ENCODE results near the gene MAN1A1.
"Not testable (repeated sequence)": the region's sequence is repeated elsewhere in the genome, so short reads cannot be mapped to it uniquely, and the experiment has no call there.

The MAN1A1 gene

GRCh38 chr6:119377043-119377442 is 27.5 kb upstream of the MAN1A1 start:
- not testable (repeated sequence) for H3K4me1 ChIP-seq (ENCODE audit: control insufficient read depth, insufficient read depth, low read length)
- TF ChIP-seq ZNF146 (tag by site-specific recombination; IDR thresholded peaks at IDR 0.05), result peak; percentile 52; the same call in 1 of the 2 replicates
- CTCF ChIA-PET, result interaction anchor here (0.6 to 1.2 kb wide), 2 partner anchors 228 to 470 kb away, joined by 3 read pairs; no protein-coding TSS in a partner anchor

DNA sequence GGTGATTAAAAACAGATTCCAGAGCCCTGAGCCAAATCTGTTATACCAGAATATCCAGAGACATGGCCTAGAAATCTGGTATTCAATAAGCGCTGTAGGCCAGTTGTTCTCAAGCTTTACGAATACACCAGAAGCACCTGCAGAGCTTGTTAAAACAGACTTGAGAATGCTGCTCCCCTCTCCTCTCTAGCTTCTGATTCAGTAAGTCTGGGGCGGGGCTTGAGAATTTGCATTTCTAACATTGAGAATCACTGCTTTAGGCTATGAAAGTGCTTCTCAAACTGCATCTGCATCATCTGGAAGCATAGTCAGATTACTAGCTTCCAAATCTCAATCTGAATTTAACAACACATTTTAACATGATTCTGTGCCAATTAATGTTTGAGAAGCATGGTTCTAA is 20.5 kb upstream of the MAN1A1 start:
- H3K9me3 ChIP-seq (ENCODE audit: control insufficient read depth, insufficient read depth, low read depth, low read length), result no peaks in the 10 kb centered on the region
- ChIA-PET POLR2A (no interaction called here), CTCF (no interaction called here)
- H3K27ac ChIP-seq (ENCODE audit: extremely low read depth, low read depth, low read length), result no peak overlapping the region
- no peaks in the 10 kb centered on the region for H3K4me1 ChIP-seq (ENCODE audit: control insufficient read depth, insufficient read depth, low read length)
- no peaks in the 10 kb centered on the region for H3K36me3 ChIP-seq (ENCODE audit: control insufficient read depth in 2 of 2, insufficient read depth in 1 of 2, low read length in 2 of 2)
- no peak overlapping the region for H3K4me3 ChIP-seq (ENCODE audit: low read depth, low read length)
- TF ChIP-seq GLIS2 (tag by site-specific recombination; IDR thresholded peaks at IDR 0.05), result no peak
- no peak for TF ChIP-seq ZNF521 (tag by site-specific recombination; IDR thresholded peaks at IDR 0.05)

More at GRCh38 chr6:119377043-119377442, 27.5 kb upstream of the MAN1A1 start:
- H3K9me3 ChIP-seq (ENCODE audit: control insufficient read depth, insufficient read depth, low read depth, low read length); H3K27ac ChIP-seq (ENCODE audit: extremely low read depth, low read depth, low read length); H3K4me3 ChIP-seq (ENCODE audit: low read depth, low read length); POLR2A ChIA-PET; H3K36me3 ChIP-seq (ENCODE audit: control insufficient read depth in 2 of 2, insufficient read depth in 1 of 2, low read length in 2 of 2): not testable (repeated sequence)

DNA sequence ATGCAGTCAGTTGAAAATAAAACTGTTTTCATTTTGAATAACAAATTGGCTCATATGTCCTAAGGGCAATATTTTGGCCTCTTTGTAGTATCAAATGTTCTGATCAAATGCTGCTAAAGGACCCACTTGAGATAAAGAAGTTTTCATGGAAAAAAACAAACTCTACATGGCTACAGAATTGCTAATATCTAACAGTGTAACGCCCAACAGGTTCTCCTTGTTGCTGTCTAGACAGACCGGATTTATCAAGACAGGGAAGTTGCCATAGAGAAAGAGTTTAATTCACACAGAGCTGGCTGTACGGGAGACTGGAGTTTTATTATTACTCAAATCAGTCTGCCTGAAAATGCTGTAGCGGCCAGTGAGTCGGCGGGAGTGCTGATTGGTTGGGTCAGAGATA is 19.4 kb upstream of the MAN1A1 start:
- H3K9me3 ChIP-seq (ENCODE audit: control insufficient read depth, insufficient read depth, low read depth, low read length), result no peaks in the 10 kb centered on the region
- CTCF ChIA-PET, result no interaction called here
- TF ChIP-seq ZNF155 (tag by site-specific recombination; IDR thresholded peaks at IDR 0.05) (no peak), PRDM2 (tag by site-specific recombination; IDR thresholded peaks at IDR 0.05; ENCODE audit: borderline replicate concordance) (no peak), ZNF510 (tag by site-specific recombination; IDR thresholded peaks at IDR 0.05; ENCODE audit: insufficient replicate concordance) (no peak)
- TF ChIP-seq, protein P1, sequence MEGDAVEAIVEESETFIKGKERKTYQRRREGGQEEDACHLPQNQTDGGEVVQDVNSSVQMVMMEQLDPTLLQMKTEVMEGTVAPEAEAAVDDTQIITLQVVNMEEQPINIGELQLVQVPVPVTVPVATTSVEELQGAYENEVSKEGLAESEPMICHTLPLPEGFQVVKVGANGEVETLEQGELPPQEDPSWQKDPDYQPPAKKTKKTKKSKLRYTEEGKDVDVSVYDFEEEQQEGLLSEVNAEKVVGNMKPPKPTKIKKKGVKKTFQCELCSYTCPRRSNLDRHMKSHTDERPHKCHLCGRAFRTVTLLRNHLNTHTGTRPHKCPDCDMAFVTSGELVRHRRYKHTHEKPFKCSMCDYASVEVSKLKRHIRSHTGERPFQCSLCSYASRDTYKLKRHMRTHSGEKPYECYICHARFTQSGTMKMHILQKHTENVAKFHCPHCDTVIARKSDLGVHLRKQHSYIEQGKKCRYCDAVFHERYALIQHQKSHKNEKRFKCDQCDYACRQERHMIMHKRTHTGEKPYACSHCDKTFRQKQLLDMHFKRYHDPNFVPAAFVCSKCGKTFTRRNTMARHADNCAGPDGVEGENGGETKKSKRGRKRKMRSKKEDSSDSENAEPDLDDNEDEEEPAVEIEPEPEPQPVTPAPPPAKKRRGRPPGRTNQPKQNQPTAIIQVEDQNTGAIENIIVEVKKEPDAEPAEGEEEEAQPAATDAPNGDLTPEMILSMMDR (tag by site-specific recombination; IDR thresholded peaks at IDR 0.05), result no peak
- POLR2A ChIA-PET, result no interaction called here
- H3K27ac ChIP-seq (ENCODE audit: extremely low read depth, low read depth, low read length), result no peak overlapping the region
- H3K4me1 ChIP-seq (ENCODE audit: control insufficient read depth, insufficient read depth, low read length), result no peaks in the 10 kb centered on the region
- H3K4me3 ChIP-seq (ENCODE audit: low read depth, low read length), result no peak overlapping the region
- no peaks in the 10 kb centered on the region for H3K36me3 ChIP-seq (ENCODE audit: control insufficient read depth in 2 of 2, insufficient read depth in 1 of 2, low read length in 2 of 2)

DNA sequence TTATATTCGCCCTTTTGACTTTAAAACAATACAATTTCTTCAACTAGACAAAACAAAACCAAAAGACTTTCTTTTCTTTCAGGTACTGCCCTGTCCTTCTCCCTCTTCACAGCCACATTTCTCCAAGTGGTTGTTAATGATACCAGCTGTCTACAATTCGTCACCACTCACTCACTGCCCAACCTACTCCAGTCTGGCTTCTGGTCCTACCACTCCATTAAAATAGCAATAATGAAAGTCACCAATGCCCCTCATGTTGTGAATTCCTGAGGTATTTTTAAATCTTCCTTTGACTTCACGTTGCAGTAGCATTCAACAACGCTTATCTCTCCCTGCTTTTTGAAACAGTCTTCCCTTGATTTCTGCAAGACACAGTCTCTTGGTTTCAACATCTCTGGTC is 11.6 kb upstream of the MAN1A1 start:
- ChIA-PET POLR2A (no interaction called here), CTCF (interaction anchor here (0.5 to 0.6 kb wide), 2 partner anchors 228 to 229 kb away, joined by 3 to 4 read pairs; no protein-coding TSS in a partner anchor)
- Histone ChIP-seq H3K4me3 (ENCODE audit: low read depth, low read length) (no peak overlapping the region), H3K4me1 (ENCODE audit: control insufficient read depth, insufficient read depth, low read length) (no peaks in the 10 kb centered on the region), H3K36me3 (ENCODE audit: control insufficient read depth in 2 of 2, insufficient read depth in 1 of 2, low read length in 2 of 2) (no peaks in the 10 kb centered on the region), H3K27ac (ENCODE audit: extremely low read depth, low read depth, low read length) (no peak overlapping the region), H3K9me3 (ENCODE audit: control insufficient read depth, insufficient read depth, low read depth, low read length) (no peaks in the 10 kb centered on the region)
- TF ChIP-seq, protein P2, sequence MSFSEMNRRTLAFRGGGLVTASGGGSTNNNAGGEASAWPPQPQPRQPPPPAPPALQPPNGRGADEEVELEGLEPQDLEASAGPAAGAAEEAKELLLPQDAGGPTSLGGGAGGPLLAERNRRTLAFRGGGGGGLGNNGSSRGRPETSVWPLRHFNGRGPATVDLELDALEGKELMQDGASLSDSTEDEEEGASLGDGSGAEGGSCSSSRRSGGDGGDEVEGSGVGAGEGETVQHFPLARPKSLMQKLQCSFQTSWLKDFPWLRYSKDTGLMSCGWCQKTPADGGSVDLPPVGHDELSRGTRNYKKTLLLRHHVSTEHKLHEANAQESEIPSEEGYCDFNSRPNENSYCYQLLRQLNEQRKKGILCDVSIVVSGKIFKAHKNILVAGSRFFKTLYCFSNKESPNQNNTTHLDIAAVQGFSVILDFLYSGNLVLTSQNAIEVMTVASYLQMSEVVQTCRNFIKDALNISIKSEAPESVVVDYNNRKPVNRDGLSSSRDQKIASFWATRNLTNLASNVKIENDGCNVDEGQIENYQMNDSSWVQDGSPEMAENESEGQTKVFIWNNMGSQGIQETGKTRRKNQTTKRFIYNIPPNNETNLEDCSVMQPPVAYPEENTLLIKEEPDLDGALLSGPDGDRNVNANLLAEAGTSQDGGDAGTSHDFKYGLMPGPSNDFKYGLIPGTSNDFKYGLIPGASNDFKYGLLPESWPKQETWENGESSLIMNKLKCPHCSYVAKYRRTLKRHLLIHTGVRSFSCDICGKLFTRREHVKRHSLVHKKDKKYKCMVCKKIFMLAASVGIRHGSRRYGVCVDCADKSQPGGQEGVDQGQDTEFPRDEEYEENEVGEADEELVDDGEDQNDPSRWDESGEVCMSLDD (tag by site-specific recombination; IDR thresholded peaks at IDR 0.05), result no peak
- no peak for TF ChIP-seq ZNF394 (tag by site-specific recombination; IDR thresholded peaks at IDR 0.05; ENCODE audit: borderline replicate concordance)
- TF ChIP-seq YY2 (tag by site-specific recombination; IDR thresholded peaks at IDR 0.05), result no peak
- TF ChIP-seq, protein P3, sequence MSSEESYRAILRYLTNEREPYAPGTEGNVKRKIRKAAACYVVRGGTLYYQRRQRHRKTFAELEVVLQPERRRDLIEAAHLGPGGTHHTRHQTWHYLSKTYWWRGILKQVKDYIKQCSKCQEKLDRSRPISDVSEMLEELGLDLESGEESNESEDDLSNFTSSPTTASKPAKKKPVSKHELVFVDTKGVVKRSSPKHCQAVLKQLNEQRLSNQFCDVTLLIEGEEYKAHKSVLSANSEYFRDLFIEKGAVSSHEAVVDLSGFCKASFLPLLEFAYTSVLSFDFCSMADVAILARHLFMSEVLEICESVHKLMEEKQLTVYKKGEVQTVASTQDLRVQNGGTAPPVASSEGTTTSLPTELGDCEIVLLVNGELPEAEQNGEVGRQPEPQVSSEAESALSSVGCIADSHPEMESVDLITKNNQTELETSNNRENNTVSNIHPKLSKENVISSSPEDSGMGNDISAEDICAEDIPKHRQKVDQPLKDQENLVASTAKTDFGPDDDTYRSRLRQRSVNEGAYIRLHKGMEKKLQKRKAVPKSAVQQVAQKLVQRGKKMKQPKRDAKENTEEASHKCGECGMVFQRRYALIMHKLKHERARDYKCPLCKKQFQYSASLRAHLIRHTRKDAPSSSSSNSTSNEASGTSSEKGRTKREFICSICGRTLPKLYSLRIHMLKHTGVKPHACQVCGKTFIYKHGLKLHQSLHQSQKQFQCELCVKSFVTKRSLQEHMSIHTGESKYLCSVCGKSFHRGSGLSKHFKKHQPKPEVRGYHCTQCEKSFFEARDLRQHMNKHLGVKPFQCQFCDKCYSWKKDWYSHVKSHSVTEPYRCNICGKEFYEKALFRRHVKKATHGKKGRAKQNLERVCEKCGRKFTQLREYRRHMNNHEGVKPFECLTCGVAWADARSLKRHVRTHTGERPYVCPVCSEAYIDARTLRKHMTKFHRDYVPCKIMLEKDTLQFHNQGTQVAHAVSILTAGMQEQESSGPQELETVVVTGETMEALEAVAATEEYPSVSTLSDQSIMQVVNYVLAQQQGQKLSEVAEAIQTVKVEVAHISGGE (tag by site-specific recombination; conservative IDR thresholded peaks at IDR 0.05; ENCODE audit: low read depth), result no peak
- TF ChIP-seq ZNF660 (tag by site-specific recombination; IDR thresholded peaks at IDR 0.05), result no peak

All from HEK293 (cell line).